Neuron (in vitro differentiated cells): ENCODE data around the gene SHPK.

Experiments used
- H2AFZ ChIP-seq: one replicate; pipeline ENCODE4 v1.6.1; 2013; ENCODE audit warnings: low read depth, mild to moderate bottlenecking, inconsistent platforms, low read length, moderate library complexity
- H3K27me3 ChIP-seq: one replicate; pipeline ENCODE4 v1.6.1; 2013; ENCODE audit warnings: low read length; ENCODE audit not compliant: insufficient read depth
- H3K36me3 ChIP-seq: one replicate; pipeline ENCODE4 v1.6.1; 2013; ENCODE audit warnings: low read length; ENCODE audit not compliant: insufficient read depth
- H3K4me1 ChIP-seq: one replicate; pipeline ENCODE4 v1.6.1; 2013; ENCODE audit warnings: low read length; ENCODE audit not compliant: insufficient read depth
- H3K4me3 ChIP-seq: 2 replicates; pipeline ENCODE4 v1.5.1; 2013; ENCODE audit warnings: mild to moderate bottlenecking, low read length, moderate library complexity
- H3K9me3 ChIP-seq: one replicate; pipeline ENCODE4 v1.6.1; 2013; ENCODE audit warnings: low read length

Gene SHPK

GRCh38 chr17:3558603-3559269 is 77.3 kb downstream of the SHPK start:
- Histone ChIP-seq H3K4me1 (no peaks in the 10 kb centered on the region), H3K27me3 (no peaks in the 10 kb centered on the region), H3K9me3 (no peaks in the 10 kb centered on the region), H2AFZ (no peak overlapping the region), H3K4me3 (no peak overlapping the region), H3K36me3 (no peaks in the 10 kb centered on the region)
